HuH-7.5 (cell line): ENCODE measurements around the gene DDAH2.

Experiments
- DNase-seq: peaks from one replicate; pipeline ENCODE4 v3.0.0; 2011; ENCODE audit warnings: low spot score

The DDAH2 gene

GRCh38 chr6:31690231-31691077 is 38.6 kb downstream of the DDAH2 start:
- peak; percentile 49 for DNase-seq

- no peak for DNase-seq
Observed at GRCh38 chr6:31689249-31690110, 39.6 kb downstream of the DDAH2 start.

GRCh38 chr6:31687860-31688693 is 41.0 kb downstream of the DDAH2 start:
- no peak for DNase-seq

- no peak for DNase-seq
Observed at GRCh38 chr6:31687321-31687720, 41.8 kb downstream of the DDAH2 start.

GRCh38 chr6:31686483-31686882 is 42.6 kb downstream of the DDAH2 start:
- DNase-seq, result no peak

GRCh38 chr6:31683591-31683990 is 45.5 kb downstream of the DDAH2 start:
- no peak for DNase-seq

- no peak for DNase-seq
Observed at GRCh38 chr6:31681135-31681671, 47.9 kb downstream of the DDAH2 start.

GRCh38 chr6:31680226-31681134 is 48.6 kb downstream of the DDAH2 start, which contains the start of gene LY6G5C:
Gene LY6G5C, minus strand, starts transcription at chr6:31681067. Its CDS starts 694 bp downstream, at chr6:31680373.
- DNase-seq, result peak; percentile 71

- DNase-seq, result no peak
Observed at GRCh38 chr6:31677955-31678354, 51.1 kb downstream of the DDAH2 start.
